ENCODE measurements around the gene FASTKD1. TPM values are rescaled to one million over a fixed set of nuclear protein-coding genes. Genes with fewer than 3 reads are reported as not detected.

FASTKD1 gene
- total and polyA plus RNA-seq, 10 of the 15 experiments (the other 5 are each of a cell fraction or from before 2014, with no cell fraction given): 45.6 to 76.1 (median 63.4) TPM

- H3K9ac ChIP-seq (ENCODE audit: control insufficient read depth, insufficient read depth, low read length): peak within 1 kb of the TSS; percentile 96
- H3K4me3 ChIP-seq: peak within 1 kb of the TSS; percentile 89
- DNase-seq (ENCODE audit: low read depth, low spot score) (peak; percentile 60), FAIRE-seq (peak; percentile 91), ATAC-seq (peak; percentile 96)
- ChIA-PET RAD21 (ENCODE audit: unreplicated experiment) (interaction anchor here (1.1 to 2.1 kb wide), 4 partner anchors 11 to 109 kb away, joined by 3 to 21 read pairs (median 8); partner anchors contain the start of gene FASTKD1), SMC1A (ENCODE audit: uncharacterized antibody, unreplicated experiment) (interaction anchor here (0.6 to 3.0 kb wide), 3 partner anchors 12 to 217 kb away, joined by 3 to 26 read pairs (median 4); partner anchors contain the start of gene FASTKD1), CTCF (interaction anchor here (0.9 to 2.7 kb wide), 3 partner anchors 10 to 240 kb away, joined by 3 to 17 read pairs (median 3); partner anchors contain the start of genes FASTKD1 and PHOSPHO2), POLR2A (interaction anchor here (0.6 to 2.6 kb wide), 6 partner anchors 12 to 243 kb away, joined by 3 to 25 read pairs (median 4); partner anchors contain the start of genes FASTKD1 and UBR3)
- H3K4me2 ChIP-seq (ENCODE audit: control insufficient read depth, insufficient read depth): peak within 1 kb of the TSS; percentile 60
- intact Hi-C loops (cut with micrococcal nuclease; ENCODE audit: unreplicated experiment): no loop called here
- peak within 1 kb of the TSS; percentile 98 for H3K27ac ChIP-seq (ENCODE audit: control insufficient read depth, insufficient read depth)
- H3K9me3 ChIP-seq (replicated peaks; ENCODE audit: control insufficient read depth, insufficient read depth, low read length): no peaks in the 10 kb centered on the region; the same call in 1 of the 3 replicates
- H3K36me3 ChIP-seq (ENCODE audit: control insufficient read depth in 2 of 2, insufficient read depth in 2 of 2, low read length in 1 of 2): no peaks in the 10 kb centered on the region
- 3% methylated on average over 49 of the region's 49 CpGs for WGBS (ENCODE audit: insufficient coverage, insufficient replicate concordance, low lambda C conversion rate, missing lambda C conversion rate)
- peak within 1 kb of the TSS; percentile 96 for H2AFZ ChIP-seq (ENCODE audit: control insufficient read depth, low read depth, low read length)
- H3K4me1 ChIP-seq (ENCODE audit: control insufficient read depth, insufficient read depth, low read length): no peaks in the 10 kb centered on the region
- H3K79me2 ChIP-seq (ENCODE audit: control insufficient read depth, insufficient read depth, low read length): peaks cover 46% of the 10 kb centered on the region
- H4K20me1 ChIP-seq (ENCODE audit: control insufficient read depth, insufficient read depth): no peaks in the 10 kb centered on the region
- in situ Hi-C loops (cut with MboI): no loop called here
- no peaks in the 10 kb centered on the region for H3K27me3 ChIP-seq (replicated peaks in 1 of 2; ENCODE audit: control insufficient read depth in 2 of 2, insufficient read depth in 2 of 2, low read length in 1 of 2)
- BruUV-seq (replicated peaks): TSS peak; percentile 95
- 0 out of 2 replicates have a peak, but pooled peaks have one; percentile 9 for TF ChIP-seq TCF3 (IDR thresholded peaks at IDR 0.05; ENCODE audit: borderline replicate concordance, insufficient read depth, low read depth, low read length)
- TF ChIP-seq ATF7 (IDR thresholded peaks at IDR 0.05; ENCODE audit: low read depth): peak; percentile 82
- TF ChIP-seq ZNF217 (IDR thresholded peaks at IDR 0.05): peak; percentile 74; the same call in 1 of the 2 replicates
- TF ChIP-seq TAF1 (IDR thresholded peaks at IDR 0.05; ENCODE audit: borderline replicate concordance, low read depth, low read length): peak; percentile 93
- TF ChIP-seq MAX (IDR thresholded peaks at IDR 0.05; ENCODE audit: low read depth, low read length): peak; percentile 39; the same call in 1 of the 2 replicates
- TF ChIP-seq CBX3 (IDR thresholded peaks at IDR 0.05; ENCODE audit: borderline replicate concordance, low read depth): no peak
- peak; percentile 83 for TF ChIP-seq TARDBP (IDR thresholded peaks at IDR 0.05; ENCODE audit: borderline replicate concordance)
- TF ChIP-seq RELA (IDR thresholded peaks at IDR 0.05; ENCODE audit: borderline replicate concordance, partially characterized antibody): no peak
- TF ChIP-seq BHLHE40 (IDR thresholded peaks at IDR 0.05; ENCODE audit: borderline replicate concordance in 1 of 2, low read depth in 2 of 2, low read length in 1 of 2): peak; percentile 15 to 45; a peak in 3 of 4 replicates
- TF ChIP-seq BCL11A (IDR thresholded peaks at IDR 0.05; ENCODE audit: low read depth, low read length): no peak
- TF ChIP-seq RBBP5 (conservative IDR thresholded peaks at IDR 0.05): no peak
- TF ChIP-seq ZNF24 (IDR thresholded peaks at IDR 0.05): no peak
- TF ChIP-seq ZZZ3 (IDR thresholded peaks at IDR 0.05; ENCODE audit: control insufficient read depth, insufficient read length, low read depth): no peak
- 0 out of 2 replicates have a peak, but pooled peaks have one; percentile 2 for TF ChIP-seq SPI1 (IDR thresholded peaks at IDR 0.05; ENCODE audit: borderline replicate concordance, insufficient read depth, low read depth, low read length)
- TF ChIP-seq BRCA1 (IDR thresholded peaks at IDR 0.05; ENCODE audit: low read depth, low read length): no peak
- peak; percentile 87 for TF ChIP-seq POLR2AphosphoS5 (IDR thresholded peaks at IDR 0.05; ENCODE audit: low read length)
- no peak for TF ChIP-seq PAX5 (IDR thresholded peaks at IDR 0.05; ENCODE audit: borderline replicate concordance, low read depth, low read length)
- TF ChIP-seq YBX1 (IDR thresholded peaks at IDR 0.05): no peak
- TF ChIP-seq, protein P1, sequence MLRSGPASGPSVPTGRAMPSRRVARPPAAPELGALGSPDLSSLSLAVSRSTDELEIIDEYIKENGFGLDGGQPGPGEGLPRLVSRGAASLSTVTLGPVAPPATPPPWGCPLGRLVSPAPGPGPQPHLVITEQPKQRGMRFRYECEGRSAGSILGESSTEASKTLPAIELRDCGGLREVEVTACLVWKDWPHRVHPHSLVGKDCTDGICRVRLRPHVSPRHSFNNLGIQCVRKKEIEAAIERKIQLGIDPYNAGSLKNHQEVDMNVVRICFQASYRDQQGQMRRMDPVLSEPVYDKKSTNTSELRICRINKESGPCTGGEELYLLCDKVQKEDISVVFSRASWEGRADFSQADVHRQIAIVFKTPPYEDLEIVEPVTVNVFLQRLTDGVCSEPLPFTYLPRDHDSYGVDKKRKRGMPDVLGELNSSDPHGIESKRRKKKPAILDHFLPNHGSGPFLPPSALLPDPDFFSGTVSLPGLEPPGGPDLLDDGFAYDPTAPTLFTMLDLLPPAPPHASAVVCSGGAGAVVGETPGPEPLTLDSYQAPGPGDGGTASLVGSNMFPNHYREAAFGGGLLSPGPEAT (IDR thresholded peaks at IDR 0.05; ENCODE audit: low read depth): peak; percentile 85
- no peak for TF ChIP-seq TCF7 (IDR thresholded peaks at IDR 0.05; ENCODE audit: borderline replicate concordance)
- peak; percentile 82 for TF ChIP-seq CBFB (IDR thresholded peaks at IDR 0.05; ENCODE audit: low read depth)
- no peak; the same call in 1 of the 2 replicates for TF ChIP-seq POLR2AphosphoS2 (IDR thresholded peaks at IDR 0.05; ENCODE audit: low read depth, low read length)
- TF ChIP-seq, protein P2, sequence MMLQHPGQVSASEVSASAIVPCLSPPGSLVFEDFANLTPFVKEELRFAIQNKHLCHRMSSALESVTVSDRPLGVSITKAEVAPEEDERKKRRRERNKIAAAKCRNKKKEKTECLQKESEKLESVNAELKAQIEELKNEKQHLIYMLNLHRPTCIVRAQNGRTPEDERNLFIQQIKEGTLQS (IDR thresholded peaks at IDR 0.05; ENCODE audit: borderline replicate concordance, extremely low read depth, low read depth, low read length): peak; percentile 63; the same call in 1 of the 2 replicates
Measured at GRCh38 chr2:169584005-169584877, 10.6 kb upstream of the FASTKD1 start, which contains the start of gene PPIG. Gene PPIG (plus strand): TSS chr2:169584351. CDS start chr2:169604042, 19,691 bp downstream.

Data from GM12878 (cell line).